Colonic mucosa (tissue), 4 donors: ENCODE measurements around the gene CDHR1. TPM values are rescaled to one million over a fixed set of nuclear protein-coding genes. Genes with fewer than 3 reads are reported as not detected.

Experiments
- DNase-seq: peaks from one replicate; pipeline ENCODE4 v3.0.0-alpha.2; 2020
- H3K27ac ChIP-seq: fragments of 200-600 bp; one replicate; pipeline ENCODE4 v1.8.0; 2021
- H3K27me3 ChIP-seq: fragments of 200-600 bp; one replicate; pipeline ENCODE4 v1.8.0; 2021
- H3K36me3 ChIP-seq: fragments of 200-600 bp; one replicate; pipeline ENCODE4 v1.8.0; 2021
- H3K4me1 ChIP-seq: fragments of 200-600 bp; one replicate; pipeline ENCODE4 v1.8.0; 2021; ENCODE audit warnings: mild to moderate bottlenecking
- H3K4me3 ChIP-seq: fragments of 200-600 bp; one replicate; pipeline ENCODE4 v1.8.0; 2021
- H3K9ac ChIP-seq, 2 donors: one replicate each; pipeline ENCODE4 v1.7.0; 2013; ENCODE audit warnings: control low read depth in 2 of 2, low read depth in 2 of 2, low read length in 2 of 2
- H3K9me3 ChIP-seq: fragments of 200-600 bp; one replicate; pipeline ENCODE4 v1.8.0; 2021
- CTCF ChIP-seq: fragments of 200-600 bp; IDR thresholded peaks from one replicate; pipeline ENCODE4 v1.8.0; 2022; ENCODE audit warnings: antibody characterized with exemption, mild to moderate bottlenecking
- intact Hi-C: fragments of 100-400 bp; cut with DNase I; formaldehyde crosslinking; loops from one replicate; pipeline ENCODE4 v1.14.1; 2022
- total RNA-seq, 2 donors: library from RNA; stranded (reverse); fragmentation: NEBNext Ultra II Directional in 1 of 2; extraction: Animal tissue kit (Norgen Biotek cat#: 25700) in 1 of 2; gene quantifications; one replicate each; pipeline ENCODE4 v1.2.1, GENCODE V29; 2021
- donor health status: healthy.
- donor health status: DM: no; HTN: no; CAD: no.
- donor health status: DM: no; HTN: no; CAD: no.

The CDHR1 gene
- total RNA-seq, 2 donors from 2014 or later: 99.3 to 105 TPM

- H3K4me1 ChIP-seq: no peaks in the 10 kb centered on the region
- DNase-seq: peak; percentile 54
- intact Hi-C loops: no loop called here
- TF ChIP-seq CTCF: no peak
- no peak overlapping the region for H3K4me3 ChIP-seq
- H3K36me3 ChIP-seq: no peaks in the 10 kb centered on the region
- H3K9ac ChIP-seq: no peak overlapping the region
- H3K27me3 ChIP-seq: no peaks in the 10 kb centered on the region
- H3K9me3 ChIP-seq: no peaks in the 10 kb centered on the region
- no peak overlapping the region for H3K27ac ChIP-seq
Measured at GRCh38 chr10:84214612-84215235, 20.4 kb downstream of the CDHR1 start.

- intact Hi-C loops: no loop called here
- H3K4me3 ChIP-seq: no peak overlapping the region
- no peak overlapping the region for H3K9ac ChIP-seq
- no peaks in the 10 kb centered on the region for H3K36me3 ChIP-seq
- no peaks in the 10 kb centered on the region for H3K27me3 ChIP-seq
- no peaks in the 10 kb centered on the region for H3K9me3 ChIP-seq
- TF ChIP-seq CTCF: no peak
- H3K27ac ChIP-seq: no peak overlapping the region
- no peak for DNase-seq
- H3K4me1 ChIP-seq: no peaks in the 10 kb centered on the region
Measured at GRCh38 chr10:84216834-84217233, 22.5 kb downstream of the CDHR1 start.

- TF ChIP-seq CTCF: no peak
- no peak overlapping the region for H3K9ac ChIP-seq
- H3K27me3 ChIP-seq: no peaks in the 10 kb centered on the region
- no peak overlapping the region for H3K4me3 ChIP-seq
- no peaks in the 10 kb centered on the region for H3K4me1 ChIP-seq
- no peak overlapping the region for H3K27ac ChIP-seq
- intact Hi-C loops: no loop called here
- no peaks in the 10 kb centered on the region for H3K36me3 ChIP-seq
- no peaks in the 10 kb centered on the region for H3K9me3 ChIP-seq
- no peak for DNase-seq
Measured at GRCh38 chr10:84217746-84218145, 23.4 kb downstream of the CDHR1 start.

GRCh38 chr10:84221916-84222315 is 27.6 kb downstream of the CDHR1 start:
- no peaks in the 10 kb centered on the region for H3K36me3 ChIP-seq
- no peak for TF ChIP-seq CTCF
- no peaks in the 10 kb centered on the region for H3K4me1 ChIP-seq
- intact Hi-C loops: no loop called here
- no peaks in the 10 kb centered on the region for H3K27me3 ChIP-seq
- DNase-seq: no peak
- H3K9ac ChIP-seq: no peak overlapping the region
- no peak overlapping the region for H3K4me3 ChIP-seq
- H3K9me3 ChIP-seq: no peaks in the 10 kb centered on the region
- no peak overlapping the region for H3K27ac ChIP-seq

- no peak overlapping the region for H3K9ac ChIP-seq
- H3K4me1 ChIP-seq: no peaks in the 10 kb centered on the region
- no peaks in the 10 kb centered on the region for H3K36me3 ChIP-seq
- H3K4me3 ChIP-seq: no peak overlapping the region
- H3K27ac ChIP-seq: no peak overlapping the region
- no peaks in the 10 kb centered on the region for H3K9me3 ChIP-seq
- no peak for TF ChIP-seq CTCF
- intact Hi-C loops: no loop called here
- DNase-seq: no peak
- H3K27me3 ChIP-seq: no peaks in the 10 kb centered on the region
Measured at GRCh38 chr10:84224411-84225028, 30.2 kb downstream of the CDHR1 start.
